Activated T-helper 1 cell treated with Interleukin-2 at 50 U/mL for 16 hours (primary cell): ENCODE results near the gene SPDYE6.
A peak's percentile ranks its signal among the peaks of the same experiment; 100 is the strongest.
"Not testable (repeated sequence)": the region's sequence is repeated elsewhere in the genome, so short reads cannot be mapped to it uniquely, and the experiment has no call there.

ENCODE experiments used
- DNase-seq: peaks from one replicate; pipeline ENCODE4 v3.0.0-alpha.2; 2020; ENCODE audit warnings: low read depth

Gene SPDYE6

GRCh38 chr7:102363549-102364393, 7.5 kb upstream of the SPDYE6 start:
- DNase-seq: peak; percentile 91

- not testable (repeated sequence) for DNase-seq
These were observed 9.3 kb downstream of the SPDYE6 start for GRCh38 chr7:102346983-102347382.

GRCh38 chr7:102340599-102341368, 15.5 kb downstream of the SPDYE6 start:
- DNase-seq: not testable (repeated sequence)

- not testable (repeated sequence) for DNase-seq
These were observed 18.8 kb downstream of the SPDYE6 start for GRCh38 chr7:102337420-102337819.

DNA sequence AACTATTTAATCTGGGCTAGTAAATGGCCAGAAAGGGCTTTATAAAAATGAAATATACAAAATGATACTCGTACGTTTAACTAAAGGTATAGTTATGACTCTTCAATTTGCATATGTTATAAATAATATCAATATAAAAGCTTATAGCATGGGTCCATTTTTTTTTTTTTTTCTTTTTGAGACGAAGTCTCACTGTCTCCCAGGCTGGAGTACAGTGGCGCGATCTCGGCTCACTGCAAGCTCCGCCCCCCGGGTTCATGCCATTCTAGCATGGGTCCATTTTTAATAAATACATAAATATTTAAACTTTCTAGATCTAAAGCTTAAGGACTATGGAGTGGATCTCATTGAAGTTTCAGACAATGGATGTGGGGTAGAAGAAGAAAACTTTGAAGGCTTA, 19.2 kb downstream of the SPDYE6 start:
- not testable (repeated sequence) for DNase-seq

- DNase-seq: not testable (repeated sequence)
These were observed 20.7 kb downstream of the SPDYE6 start for GRCh38 chr7:102335574-102335973.

- DNase-seq: not testable (repeated sequence)
These were observed 25.4 kb downstream of the SPDYE6 start for GRCh38 chr7:102330666-102331460.

DNA sequence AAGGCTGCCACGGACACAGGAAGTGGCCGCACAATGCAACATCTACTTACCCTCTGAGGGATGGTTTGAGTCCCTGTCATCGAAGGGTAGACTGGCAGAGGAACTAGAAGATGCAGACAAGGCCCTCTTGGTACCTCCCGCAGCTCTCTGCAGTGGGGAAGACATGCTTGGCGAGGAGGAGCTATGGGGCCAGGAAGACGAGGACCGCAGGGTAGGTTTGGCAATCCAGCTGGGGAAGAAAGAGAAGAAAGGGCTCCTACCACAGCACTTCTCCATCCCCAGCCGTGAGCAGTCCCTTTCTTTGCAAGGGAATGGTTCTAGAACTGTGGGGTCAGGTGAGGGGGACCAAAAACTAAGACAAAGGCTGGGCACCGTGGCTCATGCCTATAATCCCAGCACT, 26.9 kb downstream of the SPDYE6 start:
- not testable (repeated sequence) for DNase-seq

- DNase-seq: not testable (repeated sequence)
These were observed 27.4 kb downstream of the SPDYE6 start for GRCh38 chr7:102328863-102329262.

DNA sequence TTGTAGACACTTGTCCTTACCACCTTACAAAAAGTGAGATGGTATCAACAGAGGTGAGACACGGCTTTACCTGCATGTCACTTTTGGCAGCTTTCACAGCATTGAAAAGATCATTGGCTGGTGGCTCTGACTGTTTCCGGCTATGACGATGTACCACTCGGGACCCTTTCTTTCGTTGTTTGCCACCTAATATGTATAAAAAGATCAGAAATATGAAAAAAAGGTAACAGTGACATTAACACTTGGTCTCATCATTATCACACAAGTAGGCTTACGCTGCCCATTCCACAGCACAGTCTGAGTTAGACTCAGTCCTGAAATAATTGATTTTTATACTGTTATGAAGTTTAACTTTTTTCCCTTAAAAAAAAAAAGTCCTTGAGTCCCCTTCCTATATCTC, 29.1 kb downstream of the SPDYE6 start:
- not testable (repeated sequence) for DNase-seq

DNA sequence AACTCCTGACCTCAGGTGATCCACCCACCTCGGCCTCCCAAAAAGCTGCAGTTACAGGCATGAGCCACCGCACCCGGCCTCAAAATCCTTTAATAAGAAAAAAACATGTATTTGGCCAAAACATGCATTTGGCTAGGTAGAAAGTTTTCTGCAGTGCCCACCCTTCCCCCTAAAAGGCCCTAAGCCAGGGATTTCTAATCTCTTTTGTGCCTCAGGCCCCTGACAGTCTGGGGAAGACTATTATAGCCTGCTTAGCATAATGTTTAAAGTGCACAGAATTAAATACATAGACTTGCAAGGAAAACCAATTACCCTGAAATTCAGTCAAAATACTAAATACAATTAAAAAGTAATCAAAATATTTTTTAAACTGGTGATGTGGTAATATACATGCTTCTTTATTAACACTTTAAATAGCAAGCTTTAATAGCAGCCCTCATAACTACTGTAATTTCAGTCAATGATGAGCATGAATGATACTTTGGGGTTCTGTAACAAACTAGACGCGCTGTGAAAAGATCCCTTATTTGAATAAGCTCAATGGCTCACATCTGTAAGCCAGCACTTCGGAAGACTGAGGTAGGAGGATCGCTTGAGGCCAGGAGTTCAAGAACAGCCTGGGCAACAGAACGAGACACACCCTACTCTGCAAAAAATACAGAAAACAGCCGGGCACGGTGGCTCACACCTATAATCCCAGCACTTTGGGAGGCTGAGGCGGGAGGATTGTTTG, 29.9 kb downstream of the SPDYE6 start:
- DNase-seq: no peak

- not testable (repeated sequence) for DNase-seq
These were observed 31.1 kb downstream of the SPDYE6 start for GRCh38 chr7:102325106-102325505.

- DNase-seq: no peak
These were observed 32.4 kb downstream of the SPDYE6 start for GRCh38 chr7:102323914-102324195.

GRCh38 chr7:102322202-102322715, 34.0 kb downstream of the SPDYE6 start:
- DNase-seq: no peak

DNA sequence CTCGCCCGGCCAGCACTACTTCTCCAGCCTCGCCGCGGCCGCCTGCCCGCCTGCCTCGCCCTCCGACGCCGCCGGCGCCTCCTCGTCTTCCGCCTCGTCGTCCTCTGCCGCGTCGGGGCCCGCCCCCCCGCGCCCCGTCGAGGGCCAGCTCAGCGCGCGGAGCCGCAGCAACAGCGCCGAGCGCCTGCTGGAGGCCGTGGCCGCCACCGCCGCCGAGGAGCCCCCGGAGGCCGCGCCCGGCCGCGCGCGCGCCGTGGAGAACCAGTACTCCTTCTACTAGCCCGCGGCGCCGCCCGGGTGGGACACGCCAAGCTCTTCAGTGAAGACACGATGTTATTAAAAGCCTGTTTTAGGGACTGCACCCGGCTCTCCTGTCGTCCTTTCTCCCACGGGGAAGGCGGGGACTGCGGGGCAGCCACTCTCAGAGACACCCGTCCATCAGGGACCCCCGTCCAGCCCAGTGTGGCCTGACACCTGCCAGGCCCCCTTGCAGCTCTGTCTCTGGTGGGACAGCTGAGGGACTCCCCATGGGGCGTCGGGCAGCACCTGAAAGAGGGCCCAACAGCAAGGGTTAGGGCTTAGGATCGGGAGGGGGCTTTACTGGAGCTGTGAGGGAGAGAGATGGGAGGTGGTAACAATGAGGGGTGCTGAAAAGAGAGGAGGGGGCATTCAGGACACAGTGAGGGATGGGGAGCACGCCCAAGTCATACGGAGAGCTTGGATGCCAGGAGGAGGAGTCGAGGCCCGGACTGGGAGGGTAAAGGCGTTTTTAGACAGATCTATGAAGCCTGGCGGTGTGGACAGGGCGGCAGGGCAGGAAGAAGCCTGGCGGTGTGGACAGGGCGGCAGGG, 34.7 kb downstream of the SPDYE6 start:
- DNase-seq: no peak

GRCh38 chr7:102320601-102321350, 35.5 kb downstream of the SPDYE6 start:
- no peak for DNase-seq

DNA sequence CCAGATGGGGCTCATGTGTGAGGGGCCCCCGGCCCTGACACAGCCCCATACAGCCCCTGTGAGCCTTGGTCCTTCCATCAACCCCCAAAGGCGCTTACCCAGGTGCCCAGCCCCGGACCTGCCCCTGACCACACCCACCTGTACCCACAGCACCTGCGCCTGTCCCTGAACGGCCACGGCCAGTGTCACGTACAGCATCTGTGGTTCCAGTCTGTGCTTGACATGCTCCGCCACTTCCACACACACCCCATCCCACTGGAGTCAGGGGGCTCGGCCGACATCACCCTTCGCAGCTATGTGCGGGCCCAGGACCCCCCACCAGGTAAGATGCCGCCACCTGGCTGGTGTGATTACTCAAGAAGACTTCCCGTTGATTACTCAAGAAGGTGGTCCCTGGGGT, 36.1 kb downstream of the SPDYE6 start:
- DNase-seq: no peak

- DNase-seq: no peak
These were observed 36.6 kb downstream of the SPDYE6 start for GRCh38 chr7:102319671-102320070.

DNA sequence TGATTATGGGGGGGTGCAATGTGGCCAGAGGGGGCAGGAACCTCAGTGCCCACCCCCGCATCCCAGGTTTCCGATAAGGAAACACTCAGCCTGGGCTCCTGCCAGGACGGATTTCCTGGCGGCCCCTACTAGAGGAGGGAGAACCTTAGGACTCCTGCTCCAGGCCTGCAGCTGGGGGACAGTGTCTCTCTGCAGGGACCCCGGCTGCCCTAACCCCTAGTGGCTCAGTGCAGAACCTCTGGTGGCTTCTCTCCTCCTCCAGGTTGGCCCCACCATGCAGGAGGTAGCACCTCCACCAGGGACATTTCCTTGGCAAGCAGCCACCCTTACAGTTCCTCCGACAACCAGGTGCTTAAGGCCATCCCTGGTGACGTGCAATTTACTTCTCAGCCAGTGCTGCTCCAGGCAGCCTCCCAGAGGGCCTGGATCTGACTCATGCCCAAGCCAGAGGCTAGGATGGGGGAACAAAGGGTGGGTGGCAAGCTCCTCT, 37.7 kb downstream of the SPDYE6 start:
- no peak for DNase-seq
